IgD-negative memory B cell (primary cell): ENCODE measurements around the gene LOXHD1. TPM values are rescaled to one million over a fixed set of nuclear protein-coding genes. Genes with fewer than 3 reads are reported as not detected.

Experiments
- H3K27ac Mint-ChIP-seq, 3 donors: one replicate each; pipeline ENCODE4 v1.8.0; 2020 to 2022; ENCODE audit warnings: mild to moderate bottlenecking in 3 of 3, mixed read lengths in 3 of 3, moderate library complexity in 1 of 3
- H3K27me3 Mint-ChIP-seq: one replicate; pipeline ENCODE4 v1.8.0; 2021; ENCODE audit warnings: mixed read lengths
- H3K36me3 Mint-ChIP-seq: one replicate; pipeline ENCODE4 v1.8.0; 2020; ENCODE audit warnings: mild to moderate bottlenecking, mixed read lengths
- H3K4me1 Mint-ChIP-seq, 3 donors: one replicate each; pipeline ENCODE4 v1.8.0; 2020 to 2022; ENCODE audit warnings: mixed read lengths in 3 of 3, mild to moderate bottlenecking in 1 of 3
- H3K4me3 Mint-ChIP-seq, 4 donors: one replicate each; pipeline ENCODE4 v1.8.0; 2020 to 2022; ENCODE audit warnings: mild to moderate bottlenecking in 4 of 4, mixed read lengths in 4 of 4, moderate library complexity in 3 of 4
- H3K9me3 Mint-ChIP-seq, 3 donors: one replicate each; pipeline ENCODE4 v1.8.0; 2020 to 2021; ENCODE audit warnings: mixed read lengths in 3 of 3, mild to moderate bottlenecking in 1 of 3
- polyA plus RNA-seq: library from polyadenylated mRNA; unstranded; fragments of 300-500 nt; fragmentation: Illumina TruSeq; gene quantifications from one replicate; pipeline ENCODE4 v1.2.3, GENCODE V29; 2021

The LOXHD1 gene
- polyA plus RNA-seq, 1 donor from 2014 or later: not detected

GRCh38 chr18:46680784-46681695, 24.0 kb upstream of the LOXHD1 start:
- peak overlapping the region in 1 of 4 donors; percentile 63 for H3K4me3 Mint-ChIP-seq
- no peaks in the 10 kb centered on the region for H3K9me3 Mint-ChIP-seq
- no peak overlapping the region for H3K27ac Mint-ChIP-seq
- H3K4me1 Mint-ChIP-seq: no peaks in the 10 kb centered on the region
- H3K36me3 Mint-ChIP-seq: peaks cover 3% of the 10 kb centered on the region
- peaks cover 2% of the 10 kb centered on the region for H3K27me3 Mint-ChIP-seq

- Mint-ChIP-seq H3K36me3 (peaks cover 3% of the 10 kb centered on the region), H3K27ac (no peak overlapping the region), H3K27me3 (peaks cover 2% of the 10 kb centered on the region), H3K4me1 (no peaks in the 10 kb centered on the region), H3K4me3 (no peak overlapping the region), H3K9me3 (no peaks in the 10 kb centered on the region)
Observed at GRCh38 chr18:46679846-46680598, 23.0 kb upstream of the LOXHD1 start.

- Mint-ChIP-seq H3K36me3 (peaks cover 5% of the 10 kb centered on the region), H3K4me3 (no peak overlapping the region), H3K27me3 (peaks cover 6% of the 10 kb centered on the region), H3K27ac (no peak overlapping the region), H3K9me3 (no peaks in the 10 kb centered on the region), H3K4me1 (no peaks in the 10 kb centered on the region)
Observed at GRCh38 chr18:46678785-46679399, 21.9 kb upstream of the LOXHD1 start.

GRCh38 chr18:46678041-46678440, 21.0 kb upstream of the LOXHD1 start:
- Mint-ChIP-seq H3K27ac (no peak overlapping the region), H3K4me3 (no peak overlapping the region), H3K4me1 (no peaks in the 10 kb centered on the region), H3K27me3 (peaks cover 6% of the 10 kb centered on the region), H3K36me3 (peaks cover 5% of the 10 kb centered on the region), H3K9me3 (no peaks in the 10 kb centered on the region)

GRCh38 chr18:46677611-46678010, 20.6 kb upstream of the LOXHD1 start:
- no peaks in the 10 kb centered on the region for H3K9me3 Mint-ChIP-seq
- H3K27me3 Mint-ChIP-seq: peaks cover 6% of the 10 kb centered on the region

GRCh38 chr18:46676182-46676835, 19.3 kb upstream of the LOXHD1 start:
- no peaks in the 10 kb centered on the region for H3K4me1 Mint-ChIP-seq
- no peaks in the 10 kb centered on the region for H3K9me3 Mint-ChIP-seq
- H3K27me3 Mint-ChIP-seq: peaks cover 6% of the 10 kb centered on the region
- no peak overlapping the region for H3K4me3 Mint-ChIP-seq
- H3K36me3 Mint-ChIP-seq: peaks cover 3% of the 10 kb centered on the region
- no peak overlapping the region for H3K27ac Mint-ChIP-seq

More at GRCh38 chr18:46677611-46678010, 20.6 kb upstream of the LOXHD1 start:
- H3K4me1 Mint-ChIP-seq: no peaks in the 10 kb centered on the region
- peaks cover 5% of the 10 kb centered on the region for H3K36me3 Mint-ChIP-seq
- H3K27ac Mint-ChIP-seq: no peak overlapping the region
- no peak overlapping the region for H3K4me3 Mint-ChIP-seq

- H3K36me3 Mint-ChIP-seq: peaks cover 3% of the 10 kb centered on the region
- no peak overlapping the region for H3K4me3 Mint-ChIP-seq
- H3K27me3 Mint-ChIP-seq: peaks cover 6% of the 10 kb centered on the region
- H3K9me3 Mint-ChIP-seq: no peaks in the 10 kb centered on the region
- H3K4me1 Mint-ChIP-seq: no peaks in the 10 kb centered on the region
- no peak overlapping the region for H3K27ac Mint-ChIP-seq
Observed at GRCh38 chr18:46675112-46675511, 18.1 kb upstream of the LOXHD1 start.

- peaks cover 8% of the 10 kb centered on the region for H3K27me3 Mint-ChIP-seq
- H3K36me3 Mint-ChIP-seq: peaks cover 1% of the 10 kb centered on the region
- H3K9me3 Mint-ChIP-seq: peaks cover 0 to 1% (median 0%) of the 10 kb centered on the region in 3 donors
- no peaks in the 10 kb centered on the region for H3K4me1 Mint-ChIP-seq
- no peak overlapping the region for H3K4me3 Mint-ChIP-seq
- no peak overlapping the region for H3K27ac Mint-ChIP-seq
Observed at GRCh38 chr18:46672062-46672970, 15.3 kb upstream of the LOXHD1 start.

GRCh38 chr18:46668694-46669093, 11.7 kb upstream of the LOXHD1 start:
- no peaks in the 10 kb centered on the region for H3K36me3 Mint-ChIP-seq
- H3K9me3 Mint-ChIP-seq: peaks cover 0 to 1% (median 0%) of the 10 kb centered on the region in 3 donors
- peaks cover 2% of the 10 kb centered on the region for H3K27me3 Mint-ChIP-seq
- peak overlapping the region in 1 of 3 donors; percentile 41 for H3K27ac Mint-ChIP-seq
- no peaks in the 10 kb centered on the region for H3K4me1 Mint-ChIP-seq
- H3K4me3 Mint-ChIP-seq: no peak overlapping the region

- Mint-ChIP-seq H3K36me3 (peaks cover 3% of the 10 kb centered on the region), H3K4me1 (no peaks in the 10 kb centered on the region)
Observed at GRCh38 chr18:46668135-46668534, 11.1 kb upstream of the LOXHD1 start.

GRCh38 chr18:46663539-46663938, 6.5 kb upstream of the LOXHD1 start:
- no peak overlapping the region for H3K27ac Mint-ChIP-seq
- H3K9me3 Mint-ChIP-seq: peaks cover 0 to 1% (median 0%) of the 10 kb centered on the region in 3 donors

More at GRCh38 chr18:46668135-46668534, 11.1 kb upstream of the LOXHD1 start:
- Mint-ChIP-seq H3K27me3 (peaks cover 2% of the 10 kb centered on the region), H3K27ac (no peak overlapping the region), H3K4me3 (no peak overlapping the region), H3K9me3 (peaks cover 0 to 1% (median 0%) of the 10 kb centered on the region in 3 donors)

GRCh38 chr18:46660957-46661749, 4.1 kb upstream of the LOXHD1 start:
- H3K27ac Mint-ChIP-seq: no peak overlapping the region
- no peaks in the 10 kb centered on the region for H3K9me3 Mint-ChIP-seq
- peaks cover 2% of the 10 kb centered on the region for H3K27me3 Mint-ChIP-seq
- H3K36me3 Mint-ChIP-seq: peaks cover 6% of the 10 kb centered on the region
- peaks cover 0 to 1% (median 0%) of the 10 kb centered on the region in 3 donors for H3K4me1 Mint-ChIP-seq
- H3K4me3 Mint-ChIP-seq: no peak overlapping the region

More at GRCh38 chr18:46663539-46663938, 6.5 kb upstream of the LOXHD1 start:
- H3K4me3 Mint-ChIP-seq: peak overlapping the region in 1 of 4 donors; percentile 83
- peaks cover 2% of the 10 kb centered on the region for H3K27me3 Mint-ChIP-seq
- peaks cover 6% of the 10 kb centered on the region for H3K36me3 Mint-ChIP-seq
- no peaks in the 10 kb centered on the region for H3K4me1 Mint-ChIP-seq

GRCh38 chr18:46659484-46659883, 2.5 kb upstream of the LOXHD1 start:
- Mint-ChIP-seq H3K27me3 (peaks cover 2% of the 10 kb centered on the region), H3K4me3 (no peak overlapping the region), H3K27ac (no peak overlapping the region), H3K36me3 (peaks cover 6% of the 10 kb centered on the region), H3K9me3 (no peaks in the 10 kb centered on the region), H3K4me1 (peaks cover 0 to 1% (median 0%) of the 10 kb centered on the region in 3 donors)
